Activated CD4-positive, alpha-beta T cell treated with anti-CD3 and anti-CD28 coated beads, Interleukin-10, Interleukin-2, amounts not matched to agents 100 ng/mL and 50 ng/mL, durations not matched to agents 16 hours and 8 hours (primary cell): ENCODE data around the gene DNMT3B.
"Not testable (repeated sequence)": the region's sequence is repeated elsewhere in the genome, so short reads cannot be mapped to it uniquely, and the experiment has no call there.

Source experiments
- DNase-seq: peaks from one replicate; pipeline ENCODE4 v3.0.0-alpha.2; 2020

DNMT3B gene

DNA sequence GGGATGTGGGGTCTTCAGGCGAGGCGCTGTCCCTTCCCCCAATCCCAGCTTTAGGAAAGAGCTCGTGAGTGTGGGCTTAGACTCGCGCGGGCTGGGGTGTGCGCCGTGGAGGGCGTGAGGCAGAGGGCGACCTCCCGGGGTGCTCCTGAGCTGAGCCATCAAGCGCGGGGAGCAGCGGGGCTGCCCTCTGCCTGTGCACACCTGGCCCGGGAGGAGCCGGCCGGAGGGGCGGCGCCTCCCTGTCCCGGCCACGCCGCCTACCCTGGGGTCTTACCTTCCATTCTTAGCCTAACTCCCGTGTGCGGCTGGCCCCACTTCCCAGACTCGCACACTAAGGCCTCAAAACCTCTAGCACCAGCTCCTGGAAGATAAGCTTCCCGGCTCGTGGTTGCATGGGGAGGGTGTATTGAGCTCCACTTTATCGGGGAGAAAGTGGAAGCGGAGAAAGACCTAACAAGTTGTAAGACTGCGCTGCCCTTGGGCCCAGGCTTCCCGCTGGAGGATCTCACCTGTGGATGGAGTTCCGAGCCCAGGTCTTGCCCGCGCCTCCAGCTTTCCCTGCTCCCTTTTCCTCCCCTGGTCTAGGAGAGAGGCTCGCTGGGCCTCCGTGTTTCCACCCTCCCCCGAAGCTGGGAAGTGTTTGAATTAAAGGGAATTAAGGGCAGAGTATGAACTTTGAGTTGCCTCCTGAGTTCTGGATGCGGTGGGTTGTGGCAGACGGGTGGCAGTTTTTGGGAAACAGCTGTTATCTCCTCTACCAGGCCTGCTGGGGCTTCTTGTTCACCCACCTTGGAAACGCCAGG lies 1.2 kb downstream of the DNMT3B start:
- DNase-seq, result no peak

DNA sequence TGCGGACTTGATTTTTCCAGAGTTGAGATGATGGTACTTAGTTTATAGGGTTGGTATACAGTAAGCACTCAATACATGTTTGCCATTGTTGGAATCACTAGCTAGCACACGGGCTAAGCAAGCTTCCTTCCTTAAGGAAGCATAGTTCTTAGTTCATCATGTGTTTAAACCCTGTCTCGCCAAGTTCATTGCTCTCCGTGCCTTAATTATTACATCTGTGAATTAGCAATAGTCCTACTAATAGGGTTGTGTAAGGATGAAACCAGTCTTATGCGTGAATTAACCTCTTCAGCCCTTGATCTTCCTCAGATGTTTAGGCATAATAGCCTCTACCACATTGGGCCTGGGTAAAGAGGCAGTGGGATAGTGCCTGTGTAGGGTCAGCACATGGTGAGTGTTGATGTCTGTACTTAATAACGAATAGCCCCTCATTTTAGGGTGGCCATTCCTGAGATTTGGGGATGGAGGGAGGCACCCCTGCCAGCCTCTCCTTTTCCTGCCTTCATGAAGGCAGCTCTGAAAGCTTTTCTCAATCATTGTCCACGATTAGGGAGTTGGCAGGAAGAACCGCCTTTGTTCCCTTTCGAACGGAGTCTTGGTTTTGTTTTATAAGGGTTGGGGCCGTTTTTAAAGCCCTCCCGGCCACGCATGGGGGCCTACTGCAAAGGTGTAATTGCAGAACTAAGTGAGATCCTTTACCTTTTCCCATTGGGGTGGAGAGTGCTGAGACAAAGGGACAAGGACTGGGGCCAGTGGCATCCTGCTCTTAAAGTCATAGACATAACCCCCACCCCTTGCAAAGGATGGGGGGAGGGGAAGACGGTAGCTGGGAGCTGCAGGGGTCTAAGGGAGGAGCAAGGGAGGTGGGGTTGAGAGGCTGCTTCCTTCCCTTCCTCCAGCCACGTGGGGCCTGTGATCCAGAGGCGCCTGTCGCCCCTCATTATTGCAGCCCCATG lies 2.1 kb downstream of the DNMT3B start:
- DNase-seq, result no peak

DNA sequence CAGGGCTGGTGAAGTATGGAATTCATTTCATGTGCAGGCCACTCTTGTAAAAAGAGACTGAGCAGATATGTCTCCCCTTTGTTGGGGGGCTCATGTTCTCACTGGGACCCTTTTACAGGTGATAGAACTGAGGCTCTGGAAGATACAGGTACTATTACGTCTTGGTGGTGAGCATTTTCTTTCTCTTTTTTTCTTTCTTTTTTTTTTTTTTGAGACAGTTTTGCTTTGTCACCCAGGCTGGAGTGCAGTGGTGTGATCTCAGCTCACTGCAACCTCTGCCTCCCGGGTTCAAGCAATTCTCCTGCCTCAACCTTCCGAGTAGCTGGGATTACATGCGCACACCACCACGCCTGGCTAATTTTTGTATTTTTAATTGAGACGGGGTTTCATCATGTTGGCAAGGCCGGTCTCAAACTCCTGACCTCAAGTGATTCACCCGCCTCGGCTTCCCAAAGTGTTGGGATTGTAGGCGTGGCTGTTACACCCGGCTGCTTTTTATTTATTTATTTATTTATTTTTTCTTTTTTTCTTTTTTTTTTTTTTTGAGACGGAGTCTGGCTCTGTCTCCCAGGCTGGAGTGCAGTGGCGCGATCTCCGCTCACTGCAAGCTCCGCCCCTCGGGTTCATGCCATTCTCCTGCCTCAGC lies 3.2 kb downstream of the DNMT3B start:
- DNase-seq, result not testable (repeated sequence)

DNA sequence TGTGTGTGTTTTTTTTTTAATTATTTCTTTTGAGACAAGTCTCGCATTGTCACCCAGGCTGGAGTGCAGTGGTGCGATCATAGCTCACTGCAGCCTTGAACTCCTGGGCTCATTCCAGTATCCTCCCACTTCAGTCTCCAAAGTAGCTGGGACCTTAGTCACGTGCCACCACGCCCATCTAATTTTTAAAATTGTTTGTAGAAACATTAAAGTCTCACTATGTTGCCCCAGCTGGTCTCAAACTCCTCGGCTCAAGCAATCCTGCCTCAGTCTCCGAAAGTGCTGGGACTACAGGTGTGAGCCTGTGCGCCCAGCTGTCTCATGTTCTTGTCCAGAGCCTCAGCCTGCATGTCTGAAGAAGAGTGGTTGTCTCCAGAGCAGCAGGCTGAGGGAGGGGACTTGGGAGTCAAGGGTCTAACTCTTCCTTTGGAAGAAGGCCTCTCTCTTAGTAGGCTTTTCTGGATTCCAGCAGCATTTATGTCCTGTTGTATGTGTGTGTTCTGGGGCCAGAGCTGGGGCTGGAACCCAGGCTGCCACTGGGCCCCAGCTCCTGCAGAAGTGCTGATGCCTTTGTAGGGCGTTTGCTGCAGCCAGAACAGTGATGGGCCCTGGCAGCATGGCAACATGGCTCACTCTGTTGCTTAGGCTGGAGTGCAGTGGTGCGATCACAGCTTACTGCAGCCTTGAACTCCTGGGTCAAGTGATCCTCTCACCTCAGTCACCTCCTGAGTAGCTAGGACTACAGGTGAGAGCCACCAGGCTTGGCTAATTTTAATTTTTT lies 5.4 kb downstream of the DNMT3B start:
- no peak for DNase-seq

DNA sequence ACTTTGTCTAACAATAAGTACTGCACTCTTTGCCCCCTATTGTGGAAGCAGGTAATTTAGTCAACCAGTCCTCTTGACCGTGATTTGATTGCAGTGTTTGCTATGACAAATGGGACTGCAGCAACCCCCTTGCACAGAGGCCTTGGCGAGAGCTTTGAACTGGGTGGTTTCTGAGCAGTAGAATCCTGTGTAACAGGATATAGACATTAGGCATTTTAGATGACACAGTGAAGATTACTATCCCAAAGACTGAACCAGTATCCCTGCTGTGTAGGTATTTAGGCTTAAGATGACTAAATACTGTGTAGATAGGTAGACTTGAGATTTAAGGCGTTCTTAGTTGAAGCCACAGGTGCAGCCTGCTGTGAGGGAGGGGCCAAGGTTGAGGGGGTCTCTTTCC lies 9.9 kb downstream of the DNMT3B start:
- DNase-seq, result no peak

DNA sequence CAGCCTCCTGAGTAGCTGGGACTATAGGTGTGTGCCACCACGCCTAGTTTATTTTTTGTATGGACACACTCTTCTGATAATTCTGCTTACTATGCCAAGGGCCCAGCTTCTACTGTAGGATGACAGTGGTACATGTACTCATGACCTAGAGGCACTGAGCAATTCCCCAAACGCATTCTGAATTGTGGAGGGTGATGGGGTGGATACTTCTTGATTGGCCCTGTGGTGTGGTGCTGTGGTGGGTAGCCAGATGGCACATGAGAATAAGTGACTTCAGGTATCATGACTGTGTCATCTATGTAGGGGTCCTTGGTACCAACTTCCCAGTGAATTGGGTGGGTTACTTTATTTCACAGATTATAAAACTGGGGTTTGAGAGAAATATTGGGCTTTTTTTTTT lies 11.0 kb downstream of the DNMT3B start:
- DNase-seq, result no peak

DNA sequence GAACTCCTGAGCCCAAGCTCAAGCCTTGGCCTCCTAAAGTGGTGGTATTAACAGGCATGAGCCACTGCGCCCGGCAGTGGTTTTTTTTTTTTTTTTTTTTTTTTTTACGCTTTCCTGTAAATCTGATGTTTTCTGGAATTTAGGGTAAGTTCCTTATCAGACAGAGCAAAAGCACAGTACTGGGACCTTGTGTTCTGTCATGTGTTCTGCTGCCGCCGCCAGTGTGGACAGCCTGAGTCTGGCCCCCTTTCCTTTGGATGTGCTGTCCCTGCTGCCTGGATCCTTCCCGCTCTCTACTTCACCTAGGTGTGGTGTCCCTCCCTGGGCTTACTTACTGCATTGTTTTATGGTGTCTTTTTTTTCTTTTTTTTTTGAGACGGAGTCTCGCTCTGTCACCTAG lies 11.7 kb downstream of the DNMT3B start:
- DNase-seq, result no peak

DNA sequence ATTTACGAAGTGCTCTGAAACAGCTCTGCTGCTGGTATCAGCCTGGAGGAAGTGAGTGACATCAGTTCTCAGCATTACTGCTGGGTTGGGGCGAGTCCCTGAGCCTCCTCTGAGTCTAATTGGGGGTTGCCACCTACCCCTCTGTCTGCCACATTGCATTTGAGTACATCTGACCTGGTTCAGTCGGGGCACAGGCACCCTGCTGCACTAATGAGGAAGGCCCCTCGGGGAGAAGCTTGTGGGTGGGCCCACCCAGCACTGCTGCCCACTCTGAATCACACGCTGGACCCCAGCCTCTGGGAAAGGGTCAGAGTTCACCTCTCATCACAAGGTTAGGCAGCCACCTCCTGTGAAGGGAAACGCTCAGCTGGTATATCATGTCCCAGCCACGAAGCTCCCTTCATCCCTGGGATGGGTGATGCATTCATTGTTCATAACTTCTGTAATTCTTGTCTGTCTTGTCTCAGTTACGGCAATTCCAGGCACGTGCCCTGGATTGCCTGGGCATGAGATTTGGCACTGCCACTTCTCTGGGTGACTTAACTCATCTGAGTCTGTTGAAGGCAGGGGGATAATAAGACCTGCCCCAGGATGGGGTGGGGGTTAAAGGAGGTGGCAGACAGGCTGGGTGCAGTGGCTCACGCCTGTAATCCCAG lies 13.3 kb downstream of the DNMT3B start:
- no peak for DNase-seq

DNA sequence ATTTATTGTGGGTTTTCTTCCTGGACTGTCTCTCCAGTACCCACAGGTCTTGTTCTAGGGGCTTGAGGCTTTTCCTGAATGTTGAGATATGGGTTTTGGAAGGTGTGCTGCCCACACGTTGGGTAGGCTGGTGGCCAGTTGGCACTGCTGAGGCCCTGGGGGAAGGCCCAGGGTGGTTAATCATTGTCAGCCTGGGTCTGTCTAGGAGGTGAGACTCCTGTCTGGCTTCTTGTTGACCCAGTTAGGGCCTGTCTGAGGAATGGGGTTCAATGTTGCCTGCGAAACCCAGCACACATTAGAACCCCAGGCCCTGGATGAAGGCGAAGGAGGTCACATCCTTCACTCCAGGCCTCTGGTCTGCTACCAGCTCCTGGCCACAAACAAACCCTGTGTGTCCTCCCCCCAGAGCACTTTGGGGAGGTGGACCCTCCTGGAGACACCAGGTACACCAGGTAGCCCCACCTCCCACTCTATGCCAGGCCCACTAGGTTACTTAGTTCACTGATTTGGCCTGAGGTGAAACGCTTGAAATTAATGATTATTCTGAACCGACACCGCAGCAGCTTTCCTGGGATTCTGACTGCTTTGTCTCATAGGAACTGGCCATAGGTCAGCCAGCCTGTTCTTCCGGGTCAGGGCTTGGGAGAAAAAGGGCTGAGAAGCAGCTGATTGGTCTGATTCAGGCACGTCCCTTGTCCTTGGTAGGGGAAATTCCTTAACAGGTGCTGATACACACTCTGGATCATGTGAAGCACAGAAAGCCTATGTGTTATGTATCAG lies 15.2 kb downstream of the DNMT3B start:
- DNase-seq, result no peak

DNA sequence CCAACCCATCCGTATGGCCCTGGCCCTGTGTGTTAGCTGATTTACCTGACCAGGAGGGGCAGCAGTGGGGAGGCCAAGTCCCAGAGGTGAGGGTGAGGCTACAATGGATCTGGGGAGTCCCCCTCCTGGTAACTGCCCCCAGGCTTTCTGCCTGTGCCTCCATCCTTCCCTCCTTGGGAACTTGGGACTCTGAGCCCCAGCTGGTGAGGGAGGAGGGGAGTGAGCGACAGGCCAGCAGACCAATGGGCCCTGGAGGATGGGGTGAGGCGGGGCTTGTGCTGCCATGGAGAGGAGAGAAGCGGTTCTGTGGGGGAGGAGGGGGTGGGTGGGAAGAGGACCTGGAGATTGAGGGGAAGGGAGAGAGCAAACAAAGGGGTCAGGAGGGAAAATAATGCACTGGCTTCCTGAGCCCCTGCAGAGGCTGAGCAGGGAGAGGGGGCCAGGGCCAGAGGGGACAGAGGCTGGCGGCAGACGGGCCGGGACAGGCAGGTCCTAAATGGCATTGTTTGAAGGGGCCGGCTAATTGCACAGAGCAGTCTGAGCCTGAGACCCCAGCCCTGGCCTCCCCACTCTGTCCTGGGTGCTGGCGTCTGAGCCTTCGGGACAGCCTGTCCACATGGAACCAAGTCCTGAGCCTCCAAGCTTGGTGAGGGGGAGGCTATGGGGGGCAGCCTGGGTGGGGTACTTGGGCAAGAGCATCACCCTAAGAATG lies 17.5 kb downstream of the DNMT3B start:
- no peak for DNase-seq

DNA sequence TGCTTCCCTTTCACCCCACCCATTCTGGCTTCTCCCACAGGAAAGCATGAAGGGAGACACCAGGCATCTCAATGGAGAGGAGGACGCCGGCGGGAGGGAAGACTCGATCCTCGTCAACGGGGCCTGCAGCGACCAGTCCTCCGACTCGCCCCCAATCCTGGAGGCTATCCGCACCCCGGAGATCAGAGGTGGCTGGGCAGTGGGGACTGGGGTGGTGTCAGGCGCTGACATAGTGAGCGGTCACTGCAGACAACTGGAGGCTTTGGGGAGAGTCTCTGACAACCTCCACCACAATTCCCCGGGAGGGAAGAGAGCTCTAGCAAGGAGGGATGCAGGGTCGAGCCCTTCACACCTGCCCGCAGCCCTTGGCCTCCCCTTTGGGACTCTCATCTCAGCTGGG lies 18.1 kb downstream of the DNMT3B start:
- DNase-seq, result no peak

DNA sequence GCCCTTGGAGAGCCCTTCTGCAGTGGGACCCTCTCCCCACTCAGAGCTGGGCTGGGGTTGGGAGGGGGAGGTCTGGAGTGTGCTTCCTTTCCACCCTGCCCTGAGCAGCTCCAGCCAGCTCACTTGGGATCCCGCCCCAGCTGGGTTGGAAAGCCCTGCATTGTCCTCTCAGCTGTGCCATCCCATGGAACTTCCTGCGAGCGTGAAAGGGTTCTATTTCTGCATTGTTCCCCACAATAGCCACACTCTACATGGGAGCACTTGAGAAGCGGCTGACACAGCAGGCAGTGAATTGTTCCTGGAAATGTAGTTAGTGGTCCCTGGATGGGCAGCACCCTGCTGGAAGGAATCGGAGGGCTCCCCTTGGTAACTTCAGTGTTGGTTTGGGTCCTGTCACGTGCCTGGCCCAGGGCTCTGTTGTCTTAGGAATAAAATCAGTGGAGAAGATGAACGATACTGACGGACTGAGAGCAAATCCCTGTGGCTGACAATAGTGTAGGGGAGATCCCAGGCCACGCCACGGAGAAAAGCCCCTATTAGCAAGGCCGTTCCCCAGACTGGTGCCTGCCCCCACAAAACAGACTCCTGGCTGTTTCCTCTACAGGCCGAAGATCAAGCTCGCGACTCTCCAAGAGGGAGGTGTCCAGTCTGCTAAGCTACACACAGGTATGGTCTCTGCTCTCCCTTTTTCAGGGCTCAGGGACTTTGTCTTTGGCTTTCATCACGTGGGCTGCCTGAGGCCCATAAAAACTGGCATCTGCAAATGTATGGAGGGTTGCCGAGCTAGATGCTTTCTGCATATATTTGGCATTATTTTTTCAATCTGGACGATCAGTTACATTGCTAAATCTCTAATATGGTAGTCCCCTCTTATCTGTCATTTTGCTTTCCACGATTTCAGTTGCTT lies 18.8 kb downstream of the DNMT3B start:
- no peak for DNase-seq

DNA sequence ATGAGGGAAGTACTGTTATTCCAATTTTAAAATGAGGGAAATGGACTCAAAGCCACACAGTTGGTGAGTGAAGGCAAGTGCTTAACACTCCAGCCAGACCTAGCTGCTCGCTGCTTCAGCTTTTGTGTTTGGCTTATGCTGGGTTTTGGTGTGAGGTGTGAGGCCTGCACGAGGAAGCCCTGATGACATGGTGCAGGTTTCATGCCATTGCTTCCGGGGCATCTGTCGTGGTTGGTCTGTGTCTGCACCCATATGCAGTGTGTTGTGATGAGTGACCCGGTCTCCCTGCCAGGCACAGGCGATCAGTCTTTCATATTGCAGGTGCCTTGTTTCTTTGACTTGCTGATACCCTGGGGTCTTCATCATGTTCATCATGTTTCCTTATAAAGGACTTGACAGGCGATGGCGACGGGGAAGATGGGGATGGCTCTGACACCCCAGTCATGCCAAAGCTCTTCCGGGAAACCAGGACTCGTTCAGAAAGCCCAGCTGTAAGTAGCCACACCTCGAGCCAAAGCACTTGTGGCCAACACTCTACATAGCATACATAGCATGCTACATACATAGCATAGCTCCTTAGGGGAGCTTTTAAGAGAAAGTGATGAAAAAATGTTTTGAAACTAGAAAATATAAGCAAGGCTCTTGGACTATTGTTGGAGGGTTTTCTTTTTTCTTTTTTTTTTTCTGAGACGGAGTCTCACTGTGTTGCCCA lies 22.3 kb downstream of the DNMT3B start:
- DNase-seq, result no peak

DNA sequence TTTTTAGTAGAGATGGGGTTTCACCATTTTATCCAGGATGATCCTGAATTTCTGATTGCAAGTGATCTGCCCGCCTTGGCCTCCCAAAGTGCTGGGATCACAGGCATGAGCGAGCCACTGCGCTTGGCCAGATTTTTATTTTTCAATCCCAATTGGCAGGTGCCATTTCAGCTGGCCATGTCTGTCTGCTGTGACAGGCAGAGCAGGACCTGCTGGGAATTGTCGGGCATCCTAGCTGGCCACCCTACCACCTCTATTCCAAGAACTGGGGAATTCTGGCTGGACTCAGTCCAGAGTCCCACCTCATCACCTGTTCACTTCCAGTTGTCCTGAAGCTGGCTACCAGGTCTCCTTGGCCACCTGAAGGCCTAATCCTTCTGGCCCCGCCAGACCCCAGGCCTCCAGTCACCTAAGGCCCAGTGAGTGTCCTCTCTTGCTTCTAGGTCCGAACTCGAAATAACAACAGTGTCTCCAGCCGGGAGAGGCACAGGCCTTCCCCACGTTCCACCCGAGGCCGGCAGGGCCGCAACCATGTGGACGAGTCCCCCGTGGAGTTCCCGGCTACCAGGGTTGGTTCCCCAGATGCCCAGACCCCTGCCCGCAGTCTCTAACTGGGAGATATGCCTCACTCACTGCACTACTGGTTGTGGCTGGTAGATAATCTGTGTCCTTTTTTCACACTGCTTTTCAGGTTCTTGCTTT lies 24.0 kb downstream of the DNMT3B start:
- DNase-seq, result no peak

DNA sequence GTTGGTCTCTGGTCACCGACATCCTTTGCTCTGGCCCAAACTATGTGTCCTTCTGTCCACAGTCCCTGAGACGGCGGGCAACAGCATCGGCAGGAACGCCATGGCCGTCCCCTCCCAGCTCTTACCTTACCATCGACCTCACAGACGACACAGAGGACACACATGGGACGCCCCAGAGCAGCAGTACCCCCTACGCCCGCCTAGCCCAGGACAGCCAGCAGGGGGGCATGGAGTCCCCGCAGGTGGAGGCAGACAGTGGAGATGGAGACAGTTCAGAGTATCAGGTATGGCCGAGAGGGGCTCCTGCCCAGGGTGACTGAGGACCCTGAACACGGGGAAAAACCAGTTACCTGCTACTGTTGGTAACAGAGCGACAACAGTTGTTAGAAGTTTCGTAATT lies 25.0 kb downstream of the DNMT3B start:
- DNase-seq, result no peak

DNA sequence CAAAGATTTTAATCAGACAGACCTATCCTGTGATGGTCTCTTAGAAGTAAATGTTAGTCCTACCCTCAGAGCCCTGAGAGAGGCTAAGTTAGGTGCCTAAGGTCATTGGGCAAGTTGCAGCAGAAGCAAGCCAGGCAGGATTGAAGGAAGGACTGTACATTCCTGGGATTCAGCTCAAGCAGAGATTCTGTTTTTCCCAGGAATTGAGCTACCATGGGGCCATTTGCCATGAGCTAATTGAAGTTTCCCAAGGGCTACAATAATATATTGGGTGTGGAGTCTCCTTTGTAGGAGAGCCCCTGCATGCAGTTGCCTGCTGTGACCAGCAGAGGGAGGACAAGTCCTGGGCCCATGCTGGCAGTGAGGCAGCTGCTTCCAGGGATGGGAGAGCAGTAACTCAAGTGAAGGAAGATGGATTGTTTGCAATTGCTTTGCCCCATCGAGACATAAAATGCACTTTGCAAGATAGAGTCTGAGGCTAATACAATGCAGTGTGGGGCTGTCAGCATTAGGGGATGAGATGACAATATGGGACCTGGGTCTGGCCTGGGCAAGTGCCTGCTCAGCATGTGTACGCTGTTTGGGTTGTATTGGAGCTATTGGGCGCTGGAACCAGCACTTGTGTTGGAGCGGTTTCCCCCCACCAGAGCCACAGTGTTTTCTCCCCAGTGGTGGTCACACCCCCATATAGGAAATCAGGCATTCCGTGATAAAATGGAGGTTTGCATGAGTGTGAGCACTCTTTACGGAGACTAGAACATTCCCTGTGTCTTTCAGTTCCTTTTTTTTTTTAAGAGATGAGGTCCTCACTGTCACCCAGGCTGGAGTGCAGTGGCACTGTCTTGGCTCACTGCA lies 27.9 kb downstream of the DNMT3B start:
- peak; percentile 79 for DNase-seq

DNA sequence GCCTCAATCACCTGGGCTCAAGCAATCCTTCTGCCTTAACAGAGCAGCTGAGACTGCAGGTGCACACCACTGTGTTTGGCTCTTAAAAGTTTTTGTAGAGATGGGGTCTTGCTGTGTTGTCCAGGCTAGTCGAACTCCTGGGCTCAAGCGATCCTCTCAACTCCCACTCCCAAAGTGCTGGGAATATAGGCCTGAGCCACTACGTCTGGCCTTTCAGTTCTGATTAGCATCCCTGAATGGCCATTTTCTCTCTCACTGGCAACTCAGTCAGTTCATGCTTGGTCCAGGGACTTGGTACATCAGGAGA lies 28.5 kb downstream of the DNMT3B start:
- DNase-seq, result no peak
